Forelimb muscle (tissue), 1 donor: ENCODE results near the gene GHR. TPM values are rescaled to one million over a fixed set of nuclear protein-coding genes. Genes with fewer than 3 reads are reported as not detected.

Experiments used
- DNase-seq: peaks from one replicate; pipeline ENCODE4 v3.0.0-alpha.2; 2013; ENCODE audit warnings: low read depth
- polyA plus RNA-seq: library from polyadenylated mRNA; unstranded; fragments of 120-200 nt; gene quantifications from one replicate; pipeline ENCODE4 v1.2.1, GENCODE V29; 2013; ENCODE audit not compliant: insufficient read length

The GHR gene
- polyA plus RNA-seq, 1 donor = 20.0 TPM

GRCh38 chr5:42604171-42604711 is 181.0 kb downstream of the GHR start:
- DNase-seq = no peak

- no peak for DNase-seq
Observed at GRCh38 chr5:42605490-42605889, 182.3 kb downstream of the GHR start.

- no peak for DNase-seq
Observed at GRCh38 chr5:42606464-42606869, 183.2 kb downstream of the GHR start.

GRCh38 chr5:42611437-42611836 is 188.2 kb downstream of the GHR start:
- no peak for DNase-seq

- peak; percentile 14 for DNase-seq
Observed at GRCh38 chr5:42612750-42613366, 189.6 kb downstream of the GHR start.

GRCh38 chr5:42614509-42614908 is 191.3 kb downstream of the GHR start:
- no peak for DNase-seq

GRCh38 chr5:42620579-42621216 is 197.5 kb downstream of the GHR start:
- no peak for DNase-seq

- no peak for DNase-seq
Observed at GRCh38 chr5:42621242-42621641, 198.0 kb downstream of the GHR start.

- no peak for DNase-seq
Observed at GRCh38 chr5:42621662-42622061, 198.4 kb downstream of the GHR start.

GRCh38 chr5:42624912-42625311 is 201.7 kb downstream of the GHR start:
- DNase-seq = no peak

GRCh38 chr5:42626462-42626861 is 203.2 kb downstream of the GHR start:
- DNase-seq = no peak

- DNase-seq = no peak
Observed at GRCh38 chr5:42628821-42629220, 205.6 kb downstream of the GHR start.

- DNase-seq = no peak
Observed at GRCh38 chr5:42629284-42629683, 206.0 kb downstream of the GHR start.

GRCh38 chr5:42631241-42631640 is 208.0 kb downstream of the GHR start:
- no peak for DNase-seq

- no peak for DNase-seq
Observed at GRCh38 chr5:42632354-42632900, 209.2 kb downstream of the GHR start.

- no peak for DNase-seq
Observed at GRCh38 chr5:42634575-42634974, 211.3 kb downstream of the GHR start.

GRCh38 chr5:42636425-42636824 is 213.2 kb downstream of the GHR start:
- no peak for DNase-seq

- DNase-seq = no peak
Observed at GRCh38 chr5:42636946-42637345, 213.7 kb downstream of the GHR start.

GRCh38 chr5:42638972-42639371 is 215.7 kb downstream of the GHR start:
- no peak for DNase-seq

GRCh38 chr5:42640835-42641234 is 217.6 kb downstream of the GHR start:
- DNase-seq = no peak

- no peak for DNase-seq
Observed at GRCh38 chr5:42641336-42642005, 218.2 kb downstream of the GHR start.

- DNase-seq = no peak
Observed at GRCh38 chr5:42642006-42642405, 218.8 kb downstream of the GHR start.

GRCh38 chr5:42643360-42643759 is 220.1 kb downstream of the GHR start:
- no peak for DNase-seq
